HG03108 (cell line): ENCODE measurements around the gene RAC2.

Experiments
- ATAC-seq: cut with Tn5 transposase; IDR thresholded peaks from one replicate; pipeline ENCODE4 v1.9.1; 2021; ENCODE audit warnings: moderate library complexity; ENCODE audit not compliant: unreplicated experiment

The RAC2 gene

GRCh38 chr22:37178350-37179125 lies 65.5 kb downstream of the RAC2 start:
- ATAC-seq: no peak

GRCh38 chr22:37177755-37178154 lies 66.3 kb downstream of the RAC2 start:
- no peak for ATAC-seq

GRCh38 chr22:37177221-37177620 lies 66.8 kb downstream of the RAC2 start:
- ATAC-seq: no peak

- no peak for ATAC-seq
Measured at GRCh38 chr22:37176464-37177061, 67.5 kb downstream of the RAC2 start.

- no peak for ATAC-seq
Measured at GRCh38 chr22:37175414-37176281, 68.4 kb downstream of the RAC2 start.
